GM11168 (cell line): ENCODE data around the gene EFTUD2.

Source experiments
- in situ Hi-C: fragments of 300-500 bp; cut with MboI; formaldehyde crosslinking; loops from one replicate; pipeline ENCODE4 v1.12.0; 2022; ENCODE audit warnings: low sequenced_read_pairs; ENCODE audit not compliant: unreplicated experiment

EFTUD2 gene

DNA sequence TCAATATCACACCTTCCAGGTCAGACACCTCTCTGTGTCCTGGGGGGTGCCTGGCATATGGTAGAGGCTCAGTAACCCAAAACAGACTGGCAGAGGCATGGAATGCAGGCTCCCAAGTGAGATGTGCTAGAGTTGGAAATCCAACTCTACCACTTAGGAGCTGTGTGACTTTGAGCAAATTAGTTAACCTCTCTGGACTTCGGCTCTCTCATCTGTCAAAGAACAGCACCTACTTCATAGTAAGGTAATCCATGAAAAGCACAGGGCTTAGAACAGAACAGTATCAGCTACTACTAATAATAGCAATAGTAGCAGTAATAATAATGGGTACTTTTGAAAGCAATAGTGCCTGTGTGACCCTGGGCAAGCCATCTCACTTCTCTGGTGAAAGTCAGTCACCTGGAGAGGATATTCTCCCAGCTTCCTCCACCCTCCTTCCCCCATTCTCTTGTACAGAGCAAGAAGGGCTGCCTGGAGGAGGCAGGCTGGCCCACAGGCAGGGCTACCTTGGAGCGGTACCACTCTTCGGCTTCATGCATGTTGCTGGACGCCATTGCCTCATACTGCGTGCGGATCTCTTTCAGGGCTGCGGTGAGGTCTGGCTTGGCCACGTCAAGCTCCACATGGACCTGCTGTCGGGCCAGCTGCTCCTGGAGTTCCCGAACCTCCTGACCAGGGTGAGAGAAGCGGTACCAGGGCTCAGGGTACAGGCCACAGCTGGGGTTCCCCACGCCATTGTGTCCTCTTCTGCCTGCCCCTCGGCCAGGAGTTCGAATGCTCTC is 13.7 kb upstream of the EFTUD2 start:
- in situ Hi-C loops, result no loop called here

DNA sequence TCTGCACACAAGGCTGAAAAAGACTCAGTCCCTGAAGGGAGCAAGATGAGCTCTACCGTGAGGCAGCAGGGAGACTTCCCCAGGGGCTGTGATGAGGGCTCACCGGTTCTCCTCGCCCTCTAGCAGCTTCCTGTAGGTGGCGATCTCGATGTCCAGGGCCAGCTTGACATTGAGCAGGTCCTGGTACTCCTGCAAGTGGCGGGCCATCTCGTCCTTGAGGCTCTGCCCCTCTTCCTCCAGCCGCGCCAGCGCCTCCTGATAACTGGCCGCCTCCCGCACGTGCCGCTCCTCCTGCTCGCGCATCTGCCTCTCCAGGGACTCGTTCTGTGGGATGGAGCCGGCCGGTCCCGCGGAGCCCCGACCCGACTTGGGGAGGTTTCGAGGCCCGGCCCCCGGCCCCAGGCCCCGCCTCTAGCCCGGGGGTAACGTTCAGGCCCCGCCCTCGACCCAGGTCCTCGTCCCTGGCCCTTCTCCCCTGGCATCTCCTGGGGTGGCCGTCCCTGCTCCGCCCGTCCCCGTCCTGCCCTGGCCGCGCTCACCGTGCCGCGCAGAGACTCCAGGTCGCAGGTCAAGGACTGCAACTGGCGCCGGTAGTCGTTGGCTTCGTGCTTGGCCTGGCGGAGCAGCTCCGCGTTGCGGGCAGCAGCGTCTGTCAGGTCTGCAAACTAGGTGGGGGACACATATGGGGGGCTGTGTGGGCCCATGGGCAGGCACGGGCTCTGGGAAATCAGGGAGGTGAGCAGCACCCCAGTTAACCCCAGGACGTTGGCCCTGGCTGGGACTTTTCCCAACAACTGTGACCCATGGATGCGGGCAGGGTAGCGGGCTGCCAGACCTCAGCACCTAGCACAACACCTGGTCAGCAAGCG is 12.1 kb upstream of the EFTUD2 start:
- in situ Hi-C loops, result no loop called here

DNA sequence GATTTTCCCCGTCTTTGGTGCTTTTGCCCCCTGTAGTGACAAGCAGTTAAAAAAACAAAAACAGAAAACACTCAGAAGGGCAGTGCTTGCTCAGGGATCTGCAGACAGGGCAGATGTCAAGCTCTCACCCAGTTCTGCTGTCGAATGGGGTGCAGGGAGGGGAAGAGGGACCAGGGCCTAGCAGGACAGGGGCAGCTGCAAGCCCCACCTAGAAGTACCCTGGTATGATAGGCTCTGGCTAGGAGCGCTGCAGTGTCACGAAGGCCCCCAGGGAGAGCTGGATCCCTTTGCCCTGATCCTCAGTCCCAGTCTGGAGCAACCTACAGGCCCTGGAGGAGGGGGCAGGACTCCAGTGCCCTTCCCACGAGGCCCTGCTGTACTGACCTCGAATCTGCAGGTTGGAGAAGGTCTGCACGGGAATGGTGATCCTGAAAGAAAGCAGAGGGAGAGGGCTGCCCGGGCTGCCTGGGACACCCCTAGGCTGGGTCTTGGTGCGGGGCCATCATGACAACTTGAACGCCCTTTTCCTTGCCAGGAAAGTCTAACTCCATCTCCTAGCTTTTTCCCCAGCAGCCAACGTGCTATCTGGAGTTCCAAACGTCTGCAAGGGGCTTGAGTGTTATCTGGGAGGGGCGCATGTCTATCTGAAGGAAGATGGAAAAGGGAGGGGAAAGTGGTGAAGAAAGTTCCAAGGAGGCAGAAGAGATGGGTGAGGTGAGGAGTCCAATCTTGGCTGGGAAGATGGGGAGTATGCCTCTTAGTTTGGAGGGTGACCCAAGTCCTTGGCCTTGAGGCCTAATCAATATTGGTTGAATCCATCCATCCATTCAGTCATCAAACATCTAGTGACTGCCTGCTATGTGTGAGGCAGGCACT is 11.2 kb upstream of the EFTUD2 start:
- in situ Hi-C loops, result no loop called here

DNA sequence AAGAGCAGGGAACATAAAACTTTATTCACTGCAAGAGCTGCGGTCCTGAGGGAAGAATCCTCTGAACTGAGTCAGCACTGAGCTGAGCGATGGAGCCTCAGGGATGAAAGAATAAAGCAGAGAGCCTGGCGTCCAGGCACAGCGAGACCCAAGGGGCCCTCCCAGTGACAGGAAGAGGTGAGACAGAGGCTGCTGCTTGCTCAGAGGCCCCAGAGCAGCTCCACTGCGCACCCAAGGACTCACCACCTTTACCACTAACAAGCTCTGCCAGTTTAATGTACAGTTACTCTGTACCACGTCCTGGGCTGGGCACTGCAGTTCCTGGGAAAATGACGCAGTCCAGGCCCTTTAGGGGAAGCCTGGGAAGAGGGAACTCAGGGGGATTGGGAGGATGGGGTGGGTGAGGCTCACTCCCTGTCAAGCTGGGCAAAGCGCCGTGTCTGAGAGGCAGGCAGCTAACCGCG is 10.5 kb upstream of the EFTUD2 start:
- in situ Hi-C loops, result no loop called here

GRCh38 chr17:44908761-44909326 is 9.6 kb upstream of the EFTUD2 start:
- in situ Hi-C loops, result no loop called here

GRCh38 chr17:44907729-44908470 is 8.7 kb upstream of the EFTUD2 start:
- in situ Hi-C loops, result no loop called here

DNA sequence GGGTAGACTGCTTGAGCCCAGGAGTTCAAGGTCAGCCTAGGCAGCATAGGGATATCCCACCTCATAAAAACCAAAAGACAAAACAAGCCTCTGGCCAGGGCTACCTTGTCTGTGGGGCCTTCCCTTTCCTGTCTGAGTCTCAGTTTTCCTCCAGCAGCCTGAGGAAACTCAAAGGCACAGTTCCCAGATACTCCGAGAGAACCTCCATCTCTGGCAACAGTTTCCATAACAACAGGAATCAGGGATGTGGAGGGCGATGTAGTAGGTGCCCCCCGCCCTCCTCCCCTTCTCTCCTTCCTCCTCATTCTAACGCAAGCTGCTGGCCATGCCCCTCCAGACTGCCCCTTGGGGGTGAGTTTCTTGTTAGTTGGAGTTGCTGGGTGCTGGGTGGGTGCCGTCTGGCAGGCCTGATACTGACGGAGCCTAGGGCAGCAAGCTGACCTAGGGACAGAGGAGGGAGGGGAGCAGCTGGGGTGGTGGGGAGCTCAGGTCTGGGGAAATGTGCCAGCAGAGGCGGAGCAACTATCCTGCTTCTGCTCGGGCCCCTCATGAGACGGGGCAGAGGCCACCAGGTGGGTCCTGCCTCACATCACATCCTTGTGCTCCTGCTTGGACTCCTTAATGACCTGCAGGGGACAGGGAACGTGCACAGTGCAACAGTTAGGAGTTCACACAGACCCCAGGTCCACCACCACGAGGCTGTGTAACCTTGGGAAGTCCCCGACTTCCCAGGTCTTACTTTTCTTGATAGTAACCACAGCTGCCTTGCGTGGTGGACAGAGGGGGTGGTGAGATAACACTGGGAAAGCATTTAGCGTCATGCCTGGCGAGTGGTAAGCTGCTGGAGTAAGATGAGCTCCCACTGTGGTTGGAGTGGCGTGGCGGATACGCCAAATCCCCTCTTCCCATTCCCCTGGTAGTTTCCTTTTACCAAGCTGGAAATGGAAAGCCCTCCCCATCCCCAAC is 7.8 kb upstream of the EFTUD2 start:
- in situ Hi-C loops, result no loop called here

- in situ Hi-C loops, result no loop called here
These were observed 6.9 kb upstream of the EFTUD2 start for GRCh38 chr17:44906010-44906646.

- in situ Hi-C loops, result no loop called here
These were observed 6.1 kb upstream of the EFTUD2 start for GRCh38 chr17:44905006-44906000.

DNA sequence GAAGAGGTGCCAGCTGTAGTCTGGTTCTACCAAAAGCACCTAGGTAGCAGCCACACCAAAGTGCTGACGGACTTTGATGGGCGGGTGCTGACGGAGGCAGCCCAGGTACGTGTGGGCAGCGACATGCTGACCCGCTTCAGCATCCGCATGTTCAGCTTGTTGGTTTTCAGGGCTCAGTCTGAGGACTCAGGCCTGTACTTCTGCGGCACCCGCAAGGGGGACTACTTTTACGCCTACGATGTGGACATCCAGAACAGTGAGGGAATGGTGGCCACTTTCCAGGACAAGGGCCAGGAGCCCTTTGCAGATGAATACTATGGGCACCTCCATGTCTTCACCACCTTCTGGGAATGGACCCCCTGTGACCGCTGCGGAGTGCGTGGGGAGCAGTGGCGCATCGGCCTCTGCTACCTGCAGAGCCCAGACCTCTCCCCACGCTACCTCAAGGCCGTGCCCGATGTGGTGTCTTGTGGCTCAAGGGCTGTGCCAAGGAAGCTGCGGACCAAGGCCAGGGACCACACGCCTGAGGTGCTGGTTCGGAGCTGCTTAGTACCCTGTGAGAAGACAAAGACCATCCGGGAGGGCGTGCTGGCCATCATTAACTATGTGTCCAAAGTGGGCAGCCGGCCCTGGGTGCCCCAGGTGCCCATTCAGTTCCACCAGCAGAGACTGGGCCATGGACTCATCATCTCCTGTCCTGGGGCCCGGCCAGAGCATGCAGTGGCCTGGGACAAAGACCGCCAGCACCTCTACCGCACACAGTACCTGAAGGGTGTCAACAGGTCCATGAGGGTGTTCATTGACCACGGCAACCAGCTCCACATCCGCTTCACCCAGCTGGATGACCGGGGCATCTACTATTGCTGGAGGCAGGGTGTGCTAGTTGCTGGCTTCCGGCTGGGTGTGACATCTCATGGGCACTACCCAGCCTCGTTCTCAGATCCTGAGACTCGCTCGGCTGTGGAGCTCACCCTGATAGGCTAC is 5.0 kb upstream of the EFTUD2 start:
- in situ Hi-C loops, result no loop called here

DNA sequence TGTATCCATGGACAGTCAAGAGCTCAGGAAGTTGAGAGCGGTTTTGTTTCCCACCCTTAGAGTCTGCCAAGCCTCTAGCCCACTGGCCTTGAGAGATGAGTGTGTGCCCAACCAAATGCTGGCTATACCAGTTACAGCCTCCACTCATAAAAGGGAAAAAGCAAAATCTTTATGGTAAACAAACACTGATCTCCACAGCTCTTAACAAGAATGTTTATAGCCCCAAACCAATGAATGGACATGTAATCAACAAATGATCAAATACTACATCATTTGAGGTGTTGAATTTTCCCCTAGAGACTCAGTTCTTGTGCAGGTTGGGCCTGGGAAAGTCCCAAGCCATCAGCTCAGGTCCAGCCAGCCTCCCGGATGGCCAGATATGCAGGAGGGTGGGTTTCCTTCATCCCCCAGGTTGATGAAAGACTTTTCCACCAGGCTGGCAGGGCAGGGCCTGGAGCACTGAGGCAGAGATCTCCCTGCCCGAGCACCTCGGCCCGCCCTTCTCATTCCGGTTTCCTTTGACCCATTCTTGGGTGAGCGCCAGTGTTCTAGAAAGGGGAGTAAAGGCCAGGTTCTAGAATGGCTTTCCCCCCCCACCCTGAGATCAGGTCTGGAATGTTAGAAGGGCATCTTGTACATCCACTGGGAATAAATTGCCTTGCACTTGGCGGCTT is 3.9 kb upstream of the EFTUD2 start:
- in situ Hi-C loops, result no loop called here

DNA sequence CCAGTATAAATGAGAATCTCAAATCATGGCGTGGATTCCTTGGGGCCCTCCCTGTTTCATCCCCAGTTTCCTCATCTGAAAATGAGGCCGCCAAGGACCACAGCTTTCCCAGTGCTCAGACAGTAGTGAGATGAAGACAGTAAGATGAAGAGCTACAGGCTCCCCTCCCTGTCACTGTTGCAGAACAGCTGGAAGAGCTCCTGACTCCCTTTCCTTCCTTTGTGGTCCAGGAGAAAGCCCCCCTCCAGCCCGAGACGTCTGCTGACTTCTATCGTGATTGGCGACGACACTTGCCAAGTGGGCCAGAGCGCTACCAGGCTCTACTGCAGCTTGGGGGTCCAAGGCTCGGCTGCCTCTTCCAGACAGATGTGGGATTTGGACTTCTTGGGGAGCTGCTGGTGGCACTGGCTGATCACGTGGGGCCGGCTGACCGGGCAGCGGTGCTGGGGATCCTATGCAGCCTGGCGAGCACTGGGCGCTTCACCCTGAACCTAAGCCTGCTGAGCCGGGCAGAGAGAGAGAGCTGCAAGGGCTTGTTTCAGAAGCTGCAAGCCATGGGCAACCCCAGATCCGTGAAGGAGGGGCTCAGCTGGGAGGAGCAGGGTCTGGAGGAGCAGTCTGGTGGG is 3.0 kb upstream of the EFTUD2 start:
- in situ Hi-C loops, result no loop called here

DNA sequence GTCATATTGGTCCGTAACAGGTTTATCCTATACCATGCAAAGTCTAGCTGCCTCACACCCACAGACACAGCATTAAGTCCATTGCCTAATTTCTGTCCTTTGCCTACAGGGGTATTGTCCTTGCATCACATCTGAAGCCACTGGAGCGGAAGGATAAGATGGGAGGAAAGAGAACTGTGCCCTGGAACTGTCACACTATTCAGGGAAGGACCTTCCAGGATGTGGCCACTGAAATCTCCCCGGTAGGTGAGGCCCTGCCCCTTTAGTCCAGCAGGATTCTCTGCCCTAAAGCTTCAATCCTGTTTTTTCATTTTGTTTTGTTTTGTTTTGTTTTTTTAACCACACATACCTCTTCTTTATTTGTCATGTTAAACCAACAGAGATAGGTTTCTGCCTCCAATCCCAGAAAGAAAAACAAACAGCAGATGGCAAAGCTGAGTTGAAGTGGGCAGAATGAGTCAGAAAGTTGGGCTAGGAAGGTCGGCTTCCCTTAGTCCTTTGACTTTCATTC is 2.2 kb upstream of the EFTUD2 start:
- in situ Hi-C loops, result no loop called here

DNA sequence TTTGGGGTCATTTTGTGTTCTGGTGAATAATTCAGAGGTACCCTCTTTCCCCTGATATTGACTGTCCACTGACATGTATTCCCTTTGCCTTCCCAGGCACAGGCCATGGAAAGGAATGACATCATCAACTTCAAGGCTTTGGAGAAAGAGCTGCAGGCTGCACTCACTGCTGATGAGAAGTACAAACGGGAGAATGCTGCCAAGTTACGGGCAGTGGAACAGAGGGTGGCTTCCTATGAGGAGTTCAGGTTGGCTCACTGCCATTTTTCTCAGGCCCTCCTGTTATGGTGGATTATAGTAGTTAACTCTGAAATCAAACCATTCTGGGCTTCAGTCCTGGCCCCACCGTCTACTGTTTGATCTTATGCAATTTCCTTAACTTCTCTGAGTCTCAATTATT is 1.6 kb upstream of the EFTUD2 start:
- in situ Hi-C loops, result no loop called here

GRCh38 chr17:44898768-44899073 is 524 bp downstream of the EFTUD2 start:
- in situ Hi-C loops, result no loop called here
